Measurements from ENCODE around the gene SPOCK1. TPM values are rescaled to one million over a fixed set of nuclear protein-coding genes. Genes with fewer than 3 reads are reported as not detected.
A peak's percentile ranks its signal among the peaks of the same experiment; 100 is the strongest.

The SPOCK1 gene
- total and polyA plus RNA-seq, 12 donors: 13.7 to 70.3 (median 28.6) TPM

DNA sequence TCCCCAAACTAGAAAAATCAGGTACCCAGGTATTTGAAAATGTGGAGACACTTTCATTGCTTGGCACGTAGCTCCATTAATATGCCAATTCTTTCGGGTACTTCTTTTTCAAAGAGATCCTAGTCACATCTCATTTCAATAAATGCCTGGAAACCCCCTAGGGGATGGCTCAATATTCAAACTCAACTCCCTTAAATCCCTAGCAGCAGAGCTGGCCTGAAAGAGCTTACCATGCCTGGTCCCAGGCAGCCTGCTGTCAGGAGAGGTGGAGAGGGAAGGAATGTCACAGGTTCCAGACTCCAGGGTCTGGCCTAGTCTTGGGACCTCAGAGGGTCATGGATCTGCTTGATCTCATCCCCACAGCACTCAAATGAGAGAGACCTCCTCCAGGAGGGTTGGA, 187.1 kb downstream of the SPOCK1 start:
- Histone ChIP-seq H3K9me3 (no peaks in the 10 kb centered on the region), H3K27ac (no peak overlapping the region), H3K27me3 (no peaks in the 10 kb centered on the region), H3K36me3 (no peaks in the 10 kb centered on the region), H3K4me3 (no peak overlapping the region), H3K4me1 (peaks cover 2 to 48% (median 23%) of the 10 kb centered on the region in 9 donors)
- WGBS, 2 donors: 84 to 89% methylated on average over 2 of the region's 2 CpGs
- ATAC-seq (no peak), DNase-seq (no peak)
- intact Hi-C loops (cut with DNase I): loop anchor here in 5 of 10 donors (5.0 to 10.0 kb wide), 5 partner anchors 190 to 705 kb away; no protein-coding TSS in a partner anchor
- TF ChIP-seq, protein P1, sequence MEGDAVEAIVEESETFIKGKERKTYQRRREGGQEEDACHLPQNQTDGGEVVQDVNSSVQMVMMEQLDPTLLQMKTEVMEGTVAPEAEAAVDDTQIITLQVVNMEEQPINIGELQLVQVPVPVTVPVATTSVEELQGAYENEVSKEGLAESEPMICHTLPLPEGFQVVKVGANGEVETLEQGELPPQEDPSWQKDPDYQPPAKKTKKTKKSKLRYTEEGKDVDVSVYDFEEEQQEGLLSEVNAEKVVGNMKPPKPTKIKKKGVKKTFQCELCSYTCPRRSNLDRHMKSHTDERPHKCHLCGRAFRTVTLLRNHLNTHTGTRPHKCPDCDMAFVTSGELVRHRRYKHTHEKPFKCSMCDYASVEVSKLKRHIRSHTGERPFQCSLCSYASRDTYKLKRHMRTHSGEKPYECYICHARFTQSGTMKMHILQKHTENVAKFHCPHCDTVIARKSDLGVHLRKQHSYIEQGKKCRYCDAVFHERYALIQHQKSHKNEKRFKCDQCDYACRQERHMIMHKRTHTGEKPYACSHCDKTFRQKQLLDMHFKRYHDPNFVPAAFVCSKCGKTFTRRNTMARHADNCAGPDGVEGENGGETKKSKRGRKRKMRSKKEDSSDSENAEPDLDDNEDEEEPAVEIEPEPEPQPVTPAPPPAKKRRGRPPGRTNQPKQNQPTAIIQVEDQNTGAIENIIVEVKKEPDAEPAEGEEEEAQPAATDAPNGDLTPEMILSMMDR (IDR thresholded peaks at IDR 0.05): no peak

DNA sequence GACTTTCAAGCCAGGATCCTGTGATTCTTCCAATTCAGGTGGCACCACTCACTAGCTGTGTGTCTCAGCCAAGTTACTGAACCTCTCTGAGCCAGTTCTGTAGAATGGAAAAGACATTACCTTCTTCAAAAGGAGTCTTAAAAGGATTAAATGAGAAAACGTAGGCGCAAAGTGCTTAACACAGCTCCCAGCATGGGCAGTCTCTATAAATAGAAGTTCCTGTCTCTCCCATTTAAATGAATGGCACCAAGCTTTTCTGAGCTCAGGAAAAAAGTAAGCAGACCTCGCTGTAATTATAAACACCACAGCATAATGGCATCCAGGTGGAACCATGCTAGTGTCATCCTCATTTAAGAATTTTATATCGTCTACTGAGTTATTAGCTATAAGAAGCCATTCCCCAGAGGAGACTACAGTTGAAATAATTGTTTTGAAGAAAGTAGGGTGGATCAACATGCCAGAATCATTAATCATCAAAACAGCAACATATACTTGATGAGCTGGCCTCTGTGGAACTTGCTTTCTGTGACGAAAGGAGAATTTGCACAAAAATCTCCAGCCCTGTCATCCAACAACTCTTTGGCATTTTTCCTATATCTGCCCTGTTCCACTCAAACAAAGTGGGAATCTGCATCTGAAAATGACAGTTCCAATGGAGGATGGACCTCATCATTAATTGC, 188.9 kb downstream of the SPOCK1 start:
- peak overlapping the region in 1 of 10 donors; percentile 10 for H3K27ac ChIP-seq
- ATAC-seq (peak in 2 of 8 donors; percentile 9 to 36), DNase-seq (no peak)
- peaks cover 0 to 30% (median 10%) of the 10 kb centered on the region in 9 donors for H3K4me1 ChIP-seq
- no peaks in the 10 kb centered on the region for H3K36me3 ChIP-seq
- WGBS, 2 donors: 39 to 42% methylated on average over 5 of the region's 5 CpGs
- H3K27me3 ChIP-seq: no peaks in the 10 kb centered on the region
- no peak overlapping the region for H3K4me3 ChIP-seq
- intact Hi-C loops (cut with DNase I): loop anchor here in 5 of 10 donors (5.0 to 10.0 kb wide), 5 partner anchors 192 to 707 kb away; no protein-coding TSS in a partner anchor
- no peaks in the 10 kb centered on the region for H3K9me3 ChIP-seq
- TF ChIP-seq, protein P1 (IDR thresholded peaks at IDR 0.05): no peak

DNA sequence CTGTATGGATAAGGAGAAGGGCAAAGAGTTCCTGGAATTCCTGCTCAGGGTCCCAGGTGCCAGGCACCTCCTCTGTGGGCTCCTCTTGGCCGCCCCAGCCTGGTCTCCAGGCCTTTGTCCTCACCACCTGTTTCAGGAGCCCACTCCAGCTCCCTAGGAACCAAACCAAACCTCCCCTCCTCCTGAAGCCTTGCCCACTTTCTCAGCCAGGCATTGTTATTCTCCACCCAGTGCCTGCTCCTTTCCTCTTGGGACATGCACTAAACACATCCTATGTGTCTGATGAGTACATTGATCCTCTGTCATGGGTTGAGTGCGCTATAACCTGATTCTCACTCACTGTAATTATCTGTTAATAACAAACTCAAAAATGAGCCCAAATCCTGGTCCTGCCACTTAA, 189.8 kb downstream of the SPOCK1 start:
- Histone ChIP-seq H3K9me3 (no peaks in the 10 kb centered on the region), H3K4me1 (peaks cover 0 to 29% (median 10%) of the 10 kb centered on the region in 9 donors), H3K36me3 (no peaks in the 10 kb centered on the region), H3K4me3 (no peak overlapping the region), H3K27ac (no peak overlapping the region), H3K27me3 (no peaks in the 10 kb centered on the region)
- intact Hi-C loops (cut with DNase I): no loop called here
- WGBS, 2 donors: 94% methylated on average over 2 of the region's 2 CpGs
- TF ChIP-seq, protein P1 (IDR thresholded peaks at IDR 0.05): no peak
- ATAC-seq: no peak
- no peak for DNase-seq

DNA sequence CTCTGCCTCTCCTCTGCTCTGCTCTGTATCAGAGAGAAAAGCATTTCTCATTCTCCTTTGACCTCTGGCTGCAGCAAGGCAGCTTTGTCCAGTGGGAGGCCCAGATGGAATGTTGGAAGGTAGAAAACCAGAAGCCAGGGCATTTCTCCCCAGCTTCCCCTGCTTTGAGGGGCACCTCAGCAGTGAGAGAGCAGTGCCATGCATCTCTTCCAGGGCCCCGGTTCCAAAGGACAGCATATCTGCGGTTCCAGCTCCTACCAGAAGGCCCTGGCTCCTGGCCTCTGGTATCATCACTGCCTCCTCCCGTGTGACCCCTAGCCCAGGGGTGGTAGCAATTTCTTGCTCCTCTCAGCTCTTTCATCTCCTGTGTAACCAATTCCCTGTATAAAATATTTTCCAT, 190.8 kb downstream of the SPOCK1 start:
- no peak for DNase-seq
- 83 to 84% methylated on average over 3 of the region's 3 CpGs for WGBS, 2 donors
- no peak for ATAC-seq
- no peaks in the 10 kb centered on the region for H3K27me3 ChIP-seq
- intact Hi-C loops (cut with DNase I): no loop called here
- no peaks in the 10 kb centered on the region for H3K9me3 ChIP-seq
- H3K36me3 ChIP-seq: no peaks in the 10 kb centered on the region
- H3K4me3 ChIP-seq: no peak overlapping the region
- H3K4me1 ChIP-seq: peaks cover 0 to 29% (median 15%) of the 10 kb centered on the region in 9 donors
- no peak overlapping the region for H3K27ac ChIP-seq
- TF ChIP-seq, protein P1 (IDR thresholded peaks at IDR 0.05): no peak
